Natural killer cell (primary cell): ENCODE measurements around the gene WDR43. TPM values are rescaled to one million over a fixed set of nuclear protein-coding genes. Genes with fewer than 3 reads are reported as not detected.

Experiments used
- ATAC-seq, 3 donors: fragments of 150-1000 bp in 2 of 3; fragments of 200-7000 bp in 1 of 3; cut with Tn5 transposase; 1 replicate in 1 of 3; 2 replicates in 2 of 3; pipeline ENCODE4 v1.10.0; 2021; ENCODE audit warnings: mild to moderate bottlenecking in 2 of 3, moderate library complexity in 2 of 3
- DNase-seq, 2 donors: peaks; one replicate each; pipeline versions ENCODE4 v3.0.0 to v3.0.0-alpha.2; 2013 to 2021; ENCODE audit warnings: mixed read lengths in 1 of 2
- H3K27ac ChIP-seq: one replicate; pipeline ENCODE4 v1.5.1; 2013; ENCODE audit warnings: mild to moderate bottlenecking, low read length
- H3K27me3 ChIP-seq: one replicate; pipeline ENCODE4 v1.6.1; 2013; ENCODE audit warnings: low read length; ENCODE audit not compliant: control insufficient read depth, insufficient read depth
- H3K36me3 ChIP-seq: one replicate; pipeline ENCODE4 v1.6.1; 2013; ENCODE audit warnings: low read length; ENCODE audit not compliant: control insufficient read depth, insufficient read depth
- H3K4me1 ChIP-seq: one replicate; pipeline ENCODE4 v1.6.1; 2013; ENCODE audit warnings: low read length; ENCODE audit not compliant: control insufficient read depth, insufficient read depth
- H3K4me3 ChIP-seq: one replicate; pipeline ENCODE4 v1.5.1; 2013; ENCODE audit warnings: low read length
- H3K9me3 ChIP-seq: one replicate; pipeline ENCODE4 v1.6.1; 2013; ENCODE audit warnings: low read length; ENCODE audit not compliant: control insufficient read depth, insufficient read depth
- H3K27ac Mint-ChIP-seq, 2 donors: one replicate each; pipeline ENCODE4 v1.8.0; 2022; ENCODE audit warnings: mild to moderate bottlenecking in 2 of 2, mixed read lengths in 2 of 2, moderate library complexity in 1 of 2
- H3K27me3 Mint-ChIP-seq, 2 donors: one replicate each; pipeline ENCODE4 v1.8.0; 2022; ENCODE audit warnings: low read depth in 2 of 2, mixed read lengths in 2 of 2
- H3K36me3 Mint-ChIP-seq: one replicate; pipeline ENCODE4 v1.8.0; 2022; ENCODE audit warnings: mixed read lengths
- H3K4me1 Mint-ChIP-seq, 2 donors: one replicate each; pipeline ENCODE4 v1.8.0; 2022; ENCODE audit warnings: mixed read lengths in 2 of 2
- H3K4me3 Mint-ChIP-seq: one replicate; pipeline ENCODE4 v1.8.0; 2022; ENCODE audit warnings: mild to moderate bottlenecking, moderate library complexity, mixed read lengths
- H3K9me3 Mint-ChIP-seq, 2 donors: one replicate each; pipeline ENCODE4 v1.8.0; 2022; ENCODE audit warnings: mixed read lengths in 2 of 2
- WGBS: methylation state at CpG from one replicate; pipeline ENCODE4 v1.1.7; 2013; ENCODE audit warnings: missing lambda C conversion rate; ENCODE audit not compliant: insufficient coverage; 5-methylcytosine and 5-hydroxymethylcytosine counted together
- intact Hi-C: fragments of 100-400 bp; cut with micrococcal nuclease; formaldehyde crosslinking; loops from one replicate; pipeline ENCODE4 v1.14.2; 2022
- total RNA-seq, 4 donors: library from RNA; stranded (reverse); fragments of 120-200 nt in 1 of 4; gene quantifications; one replicate each; pipeline versions ENCODE4 v1.2.3 to v1.2.4, GENCODE V29; 2013 to 2022
- TF ChIP-seq, protein P1 (sequence below): fragments of 200-600 bp; IDR thresholded peaks from one replicate; pipeline ENCODE4 v1.8.0; 2022; ENCODE audit warnings: antibody characterized with exemption

Gene WDR43
- total RNA-seq, 3 donors from 2014 or later (not counting 1 experiment from before 2014, with no cell fraction given), result 45.1 to 53.2 (median 49.1) TPM

DNA sequence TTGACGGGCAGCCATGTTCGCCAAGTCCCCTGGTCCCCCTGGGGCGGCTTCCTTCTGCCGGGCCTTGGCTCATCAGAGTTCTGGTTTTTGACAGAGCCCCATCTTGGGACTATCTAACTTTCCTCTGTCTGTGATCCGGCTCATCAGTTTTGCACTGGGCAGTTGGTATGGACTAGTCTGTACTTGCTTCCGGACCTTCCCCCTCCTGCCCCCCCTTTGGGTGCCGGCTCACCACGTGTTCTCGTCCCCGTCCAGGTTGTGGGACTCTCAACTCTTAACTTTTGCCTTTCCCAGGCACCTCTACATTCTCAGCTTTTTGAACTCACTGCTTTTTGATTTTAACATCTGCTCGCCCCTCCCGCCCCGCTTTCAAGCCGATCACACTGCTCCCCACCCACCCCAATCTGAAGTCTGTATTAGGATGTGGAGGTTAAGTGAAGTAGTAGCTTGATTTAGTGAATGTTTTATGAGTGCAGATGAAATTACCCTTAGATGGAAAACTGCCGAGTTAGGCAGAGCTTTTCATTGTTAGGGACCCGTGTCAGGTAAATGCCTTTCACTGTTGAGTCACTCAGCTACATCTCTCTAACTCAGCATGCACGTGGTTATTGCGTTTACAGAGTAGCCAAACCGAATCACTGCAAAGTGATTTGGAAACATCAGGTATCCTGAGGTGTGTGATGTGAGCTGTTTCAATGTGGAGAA is 874 bp downstream of the WDR43 start:
- ATAC-seq (peak in 1 of 3 donors; percentile 2), DNase-seq (peak in 1 of 2 donors; percentile 44)

DNA sequence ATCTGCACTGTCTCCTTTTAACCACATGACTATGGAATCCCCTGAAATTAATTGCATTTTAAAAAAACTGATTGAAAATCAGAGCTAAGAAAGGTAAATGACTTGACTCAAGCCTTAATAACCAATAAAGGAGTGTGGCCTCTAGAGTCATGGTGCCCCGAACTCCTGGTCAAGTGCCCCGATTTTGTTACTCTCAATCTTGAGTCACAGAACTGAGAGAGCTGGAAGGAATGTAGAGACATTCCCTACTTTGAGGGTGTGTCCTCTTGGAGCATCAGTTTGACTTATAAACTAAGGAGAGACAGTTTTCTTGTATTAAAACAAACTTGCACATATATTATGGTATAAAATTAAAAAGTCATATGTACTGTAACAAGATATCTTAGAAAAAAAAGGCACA is 2.4 kb downstream of the WDR43 start:
- no peak overlapping the region for H3K27ac Mint-ChIP-seq
- Histone ChIP-seq H3K27ac (no peak overlapping the region), H3K4me1 (peaks cover 13% of the 10 kb centered on the region), H3K4me3 (no peak overlapping the region), H3K9me3 (no peaks in the 10 kb centered on the region), H3K36me3 (peaks cover 1% of the 10 kb centered on the region), H3K27me3 (no peaks in the 10 kb centered on the region)
- H3K4me3 Mint-ChIP-seq, result no peak overlapping the region
- H3K36me3 Mint-ChIP-seq, result no peaks in the 10 kb centered on the region
- H3K9me3 Mint-ChIP-seq, result no peaks in the 10 kb centered on the region
- 62% methylated on average over 2 of the region's 2 CpGs for WGBS
- H3K27me3 Mint-ChIP-seq, result no peaks in the 10 kb centered on the region
- H3K4me1 Mint-ChIP-seq, result peaks cover 42 to 44% of the 10 kb centered on the region in 2 donors
- intact Hi-C loops, result loop anchor here (10.0 kb wide), 1 partner anchor 142 kb away; the partner anchor contains the start of gene PPP1CB
- DNase-seq, result no peak
- no peak for ATAC-seq
- TF ChIP-seq, protein P1, sequence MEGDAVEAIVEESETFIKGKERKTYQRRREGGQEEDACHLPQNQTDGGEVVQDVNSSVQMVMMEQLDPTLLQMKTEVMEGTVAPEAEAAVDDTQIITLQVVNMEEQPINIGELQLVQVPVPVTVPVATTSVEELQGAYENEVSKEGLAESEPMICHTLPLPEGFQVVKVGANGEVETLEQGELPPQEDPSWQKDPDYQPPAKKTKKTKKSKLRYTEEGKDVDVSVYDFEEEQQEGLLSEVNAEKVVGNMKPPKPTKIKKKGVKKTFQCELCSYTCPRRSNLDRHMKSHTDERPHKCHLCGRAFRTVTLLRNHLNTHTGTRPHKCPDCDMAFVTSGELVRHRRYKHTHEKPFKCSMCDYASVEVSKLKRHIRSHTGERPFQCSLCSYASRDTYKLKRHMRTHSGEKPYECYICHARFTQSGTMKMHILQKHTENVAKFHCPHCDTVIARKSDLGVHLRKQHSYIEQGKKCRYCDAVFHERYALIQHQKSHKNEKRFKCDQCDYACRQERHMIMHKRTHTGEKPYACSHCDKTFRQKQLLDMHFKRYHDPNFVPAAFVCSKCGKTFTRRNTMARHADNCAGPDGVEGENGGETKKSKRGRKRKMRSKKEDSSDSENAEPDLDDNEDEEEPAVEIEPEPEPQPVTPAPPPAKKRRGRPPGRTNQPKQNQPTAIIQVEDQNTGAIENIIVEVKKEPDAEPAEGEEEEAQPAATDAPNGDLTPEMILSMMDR, result no peak

More for the DNA sequence above, 874 bp downstream of the WDR43 start:
- peak overlapping the region; percentile 91 for H3K4me3 Mint-ChIP-seq
- H3K27me3 Mint-ChIP-seq, result no peaks in the 10 kb centered on the region
- no peaks in the 10 kb centered on the region for H3K9me3 ChIP-seq
- H3K36me3 ChIP-seq, result no peaks in the 10 kb centered on the region
- 0% methylated on average over 15 of the region's 19 CpGs for WGBS
- peak overlapping the region; percentile 72 to 93 for H3K27ac Mint-ChIP-seq
- intact Hi-C loops, result loop anchor here (2.0 to 10.0 kb wide), 2 partner anchors 75 to 141 kb away; partner anchors contain the start of gene PPP1CB
- H3K4me1 ChIP-seq, result peaks cover 13% of the 10 kb centered on the region
- no peaks in the 10 kb centered on the region for H3K9me3 Mint-ChIP-seq
- H3K27ac ChIP-seq, result peak overlapping the region; percentile 40
- TF ChIP-seq, protein P1, result no peak
- no peaks in the 10 kb centered on the region for H3K27me3 ChIP-seq
- H3K4me1 Mint-ChIP-seq, result peaks cover 29 to 32% of the 10 kb centered on the region in 2 donors
- no peaks in the 10 kb centered on the region for H3K36me3 Mint-ChIP-seq
- H3K4me3 ChIP-seq, result peak overlapping the region; percentile 96

DNA sequence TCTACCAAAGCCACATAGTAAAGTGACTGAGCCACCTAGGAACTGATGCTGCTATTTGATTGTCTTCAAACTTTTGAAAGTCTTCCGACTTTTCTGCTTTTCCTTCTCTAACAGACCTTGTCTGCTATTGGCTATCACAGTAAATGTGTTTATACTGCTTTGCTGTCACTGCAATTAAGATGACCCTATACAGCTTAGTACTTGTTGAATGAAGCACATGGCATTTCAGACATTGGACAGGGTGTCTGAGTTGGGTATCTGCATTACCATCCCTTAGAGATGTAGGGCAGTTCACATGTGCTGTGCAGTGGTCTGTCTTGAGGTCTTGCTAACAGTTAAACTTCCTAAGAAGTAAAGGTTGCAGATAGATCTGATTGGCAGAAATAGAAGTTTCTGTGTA is 3.6 kb downstream of the WDR43 start:
- Mint-ChIP-seq H3K27me3 (no peaks in the 10 kb centered on the region), H3K36me3 (no peaks in the 10 kb centered on the region), H3K27ac (no peak overlapping the region), H3K9me3 (no peaks in the 10 kb centered on the region), H3K4me3 (no peak overlapping the region), H3K4me1 (peaks cover 42 to 49% of the 10 kb centered on the region in 2 donors)
- no peaks in the 10 kb centered on the region for H3K9me3 ChIP-seq
- H3K4me3 ChIP-seq, result no peak overlapping the region
- no peak for DNase-seq
- WGBS, result 60% methylated on average over 1 of the region's 1 CpG
- H3K4me1 ChIP-seq, result peaks cover 13% of the 10 kb centered on the region
- peaks cover 12% of the 10 kb centered on the region for H3K36me3 ChIP-seq
- H3K27me3 ChIP-seq, result no peaks in the 10 kb centered on the region
- TF ChIP-seq, protein P1, result no peak
- no peak overlapping the region for H3K27ac ChIP-seq
- ATAC-seq, result no peak
- intact Hi-C loops, result loop anchor here (10.0 kb wide), 1 partner anchor 143 kb away; the partner anchor contains the start of gene PPP1CB
